Measurements from ENCODE around the gene NAXD.

Gene NAXD

DNA sequence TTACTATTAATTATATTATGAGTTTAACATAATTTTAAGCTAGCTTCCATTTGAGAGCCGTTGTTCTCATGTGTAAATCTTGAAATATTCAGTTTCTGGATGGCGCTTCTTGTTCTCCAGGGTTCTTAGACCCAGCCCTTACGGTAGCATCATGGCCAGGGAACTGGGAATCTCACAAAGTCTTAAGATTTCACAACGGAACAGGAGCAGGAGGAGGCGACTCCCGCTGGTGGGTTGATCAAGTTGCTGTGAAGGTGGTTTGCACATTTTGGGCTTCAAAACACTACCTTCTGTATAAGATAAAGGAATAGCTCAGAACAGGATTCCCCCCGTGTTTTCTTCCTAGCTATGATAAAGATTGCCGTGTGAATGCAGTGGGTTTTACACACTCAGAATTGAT, 2.8 kb downstream of the NAXD start:
- TF ChIP-seq, protein P1, sequence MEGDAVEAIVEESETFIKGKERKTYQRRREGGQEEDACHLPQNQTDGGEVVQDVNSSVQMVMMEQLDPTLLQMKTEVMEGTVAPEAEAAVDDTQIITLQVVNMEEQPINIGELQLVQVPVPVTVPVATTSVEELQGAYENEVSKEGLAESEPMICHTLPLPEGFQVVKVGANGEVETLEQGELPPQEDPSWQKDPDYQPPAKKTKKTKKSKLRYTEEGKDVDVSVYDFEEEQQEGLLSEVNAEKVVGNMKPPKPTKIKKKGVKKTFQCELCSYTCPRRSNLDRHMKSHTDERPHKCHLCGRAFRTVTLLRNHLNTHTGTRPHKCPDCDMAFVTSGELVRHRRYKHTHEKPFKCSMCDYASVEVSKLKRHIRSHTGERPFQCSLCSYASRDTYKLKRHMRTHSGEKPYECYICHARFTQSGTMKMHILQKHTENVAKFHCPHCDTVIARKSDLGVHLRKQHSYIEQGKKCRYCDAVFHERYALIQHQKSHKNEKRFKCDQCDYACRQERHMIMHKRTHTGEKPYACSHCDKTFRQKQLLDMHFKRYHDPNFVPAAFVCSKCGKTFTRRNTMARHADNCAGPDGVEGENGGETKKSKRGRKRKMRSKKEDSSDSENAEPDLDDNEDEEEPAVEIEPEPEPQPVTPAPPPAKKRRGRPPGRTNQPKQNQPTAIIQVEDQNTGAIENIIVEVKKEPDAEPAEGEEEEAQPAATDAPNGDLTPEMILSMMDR (IDR thresholded peaks at IDR 0.05): no peak

DNA sequence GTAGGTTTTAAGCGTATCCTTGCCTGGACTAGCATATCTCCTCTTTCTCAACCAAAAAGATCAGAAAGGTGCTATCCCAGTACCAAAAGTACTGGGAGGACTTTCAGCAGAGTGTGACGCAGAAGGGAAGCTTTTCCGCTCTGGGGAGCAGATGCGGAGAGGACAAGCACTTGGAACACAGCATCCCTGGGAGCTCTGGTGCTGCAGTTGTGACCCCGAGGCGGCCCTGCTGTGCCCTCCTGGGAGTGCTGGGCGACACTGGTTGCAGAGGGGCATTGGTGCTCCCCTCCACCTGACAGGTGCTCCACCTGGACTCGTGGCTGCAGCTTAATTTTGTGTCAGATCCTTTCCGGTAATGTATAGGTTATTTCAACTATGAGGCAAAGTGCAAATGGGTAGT, 3.4 kb downstream of the NAXD start:
- TF ChIP-seq, protein P1 (IDR thresholded peaks at IDR 0.05): no peak

DNA sequence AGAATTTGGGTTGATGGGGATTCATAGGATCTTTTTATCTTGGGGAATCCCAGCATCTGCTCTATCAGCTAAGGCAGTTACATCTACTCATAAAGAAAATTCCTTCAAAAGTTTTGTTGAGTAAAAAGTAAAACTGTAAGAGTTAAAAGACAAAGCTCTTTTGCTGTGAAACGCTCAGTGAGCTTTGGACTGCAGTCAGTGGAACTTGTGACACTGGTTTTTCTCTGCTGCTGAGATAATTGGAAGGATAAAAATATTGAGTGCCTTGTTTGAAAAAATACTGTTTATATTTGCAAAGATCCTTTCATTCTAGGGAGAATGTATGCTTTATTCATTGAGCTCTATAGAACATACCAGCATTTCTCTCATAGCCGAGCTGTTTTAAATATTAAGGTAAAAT, 5.3 kb downstream of the NAXD start:
- TF ChIP-seq, protein P1 (IDR thresholded peaks at IDR 0.05): no peak

DNA sequence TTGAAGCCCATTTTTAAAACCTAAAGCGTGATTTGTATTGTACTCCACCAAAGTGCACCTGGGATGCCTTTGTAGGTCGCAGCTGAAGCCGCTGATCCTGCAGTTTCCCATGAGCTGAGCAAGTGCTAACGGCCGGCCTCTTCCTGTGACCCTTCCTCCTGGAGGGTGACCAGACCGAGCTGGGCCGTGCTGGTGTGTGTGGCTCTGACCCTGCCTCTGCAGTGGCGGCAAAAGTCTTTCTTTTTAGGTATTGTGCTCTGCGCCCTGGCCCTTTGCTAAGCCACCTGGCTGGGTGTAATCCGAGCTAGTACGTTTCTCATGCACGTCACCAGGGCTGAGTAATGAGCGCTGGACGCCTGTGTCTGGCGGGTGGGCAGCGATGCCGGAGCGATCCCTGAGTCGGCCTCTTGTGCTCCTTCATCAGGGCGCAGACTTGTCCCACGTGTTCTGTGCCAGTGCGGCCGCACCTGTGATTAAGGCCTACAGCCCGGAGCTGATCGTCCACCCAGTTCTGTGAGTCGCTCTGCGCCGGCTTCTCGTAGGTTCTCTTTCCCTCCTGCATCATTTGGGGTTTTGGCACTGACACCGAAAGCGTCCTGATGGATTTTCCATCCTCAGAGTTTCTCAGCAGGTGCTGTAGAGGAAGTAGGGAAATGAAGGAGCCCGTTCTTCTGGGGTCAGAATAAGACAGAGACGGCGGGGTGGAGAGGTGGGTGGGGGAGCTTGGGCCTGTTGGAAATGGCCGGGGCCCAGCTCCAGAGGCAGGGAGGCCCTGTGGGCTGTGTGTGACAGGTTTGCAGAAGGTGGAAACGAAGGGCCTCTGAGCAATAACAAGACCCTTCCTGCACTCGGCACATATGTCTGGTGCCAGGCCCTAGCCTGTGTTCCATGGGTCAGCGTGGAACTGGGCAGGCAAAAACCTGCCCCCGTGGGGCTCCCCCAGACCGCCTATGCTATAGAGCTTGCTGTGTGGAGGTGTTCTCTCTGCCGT, 9.7 kb downstream of the NAXD start:
- TF ChIP-seq, protein P1 (IDR thresholded peaks at IDR 0.05): no peak

DNA sequence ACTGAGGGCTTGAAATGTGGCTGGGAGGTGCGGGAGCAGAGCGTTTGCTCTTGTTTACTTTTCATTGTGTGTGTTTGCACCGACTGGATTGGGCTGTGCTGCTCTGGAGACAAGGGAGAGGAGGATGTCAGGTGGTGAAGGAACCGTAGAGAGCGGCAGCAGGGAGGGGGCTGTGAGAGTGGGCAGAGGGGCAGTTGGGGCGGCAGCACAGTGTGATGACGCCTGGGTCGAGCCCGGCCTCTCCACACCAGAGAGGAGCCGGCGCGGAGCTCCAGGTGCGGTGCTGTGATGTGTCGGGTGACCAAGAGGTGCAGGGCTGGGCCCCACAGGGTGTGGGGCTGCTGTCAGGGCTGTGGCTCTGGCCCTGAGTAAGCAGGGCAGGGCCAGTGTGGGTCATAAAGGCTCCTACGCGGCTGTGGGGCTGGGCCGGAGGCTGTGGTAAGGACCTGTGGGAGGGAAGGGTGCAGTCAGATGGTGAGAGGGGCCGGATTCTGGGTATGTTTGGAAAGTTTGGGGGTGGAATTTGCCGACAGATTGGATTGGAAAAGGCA, 10.5 kb downstream of the NAXD start:
- TF ChIP-seq, protein P1 (IDR thresholded peaks at IDR 0.05): no peak

DNA sequence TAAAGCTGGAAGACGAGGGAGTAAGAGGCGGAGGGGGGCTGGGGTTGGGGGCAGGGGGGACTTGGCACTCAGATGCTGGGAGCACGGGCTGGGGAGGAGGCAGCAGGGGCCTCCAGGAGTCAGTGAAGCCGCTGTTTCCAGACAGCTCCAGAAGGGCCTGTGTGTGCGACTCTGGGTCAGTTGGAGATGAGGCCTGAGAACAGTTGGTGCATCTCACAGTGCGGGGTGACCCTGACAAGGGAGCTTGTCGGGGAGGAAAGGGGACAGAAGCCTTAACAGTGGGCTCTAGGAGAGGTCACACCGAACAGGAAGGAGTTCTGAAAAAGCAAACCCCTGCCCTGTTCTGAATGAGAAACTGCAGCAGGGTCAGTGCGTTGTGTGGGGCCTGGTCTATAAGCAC, 11.2 kb downstream of the NAXD start:
- TF ChIP-seq, protein P1 (IDR thresholded peaks at IDR 0.05): no peak

DNA sequence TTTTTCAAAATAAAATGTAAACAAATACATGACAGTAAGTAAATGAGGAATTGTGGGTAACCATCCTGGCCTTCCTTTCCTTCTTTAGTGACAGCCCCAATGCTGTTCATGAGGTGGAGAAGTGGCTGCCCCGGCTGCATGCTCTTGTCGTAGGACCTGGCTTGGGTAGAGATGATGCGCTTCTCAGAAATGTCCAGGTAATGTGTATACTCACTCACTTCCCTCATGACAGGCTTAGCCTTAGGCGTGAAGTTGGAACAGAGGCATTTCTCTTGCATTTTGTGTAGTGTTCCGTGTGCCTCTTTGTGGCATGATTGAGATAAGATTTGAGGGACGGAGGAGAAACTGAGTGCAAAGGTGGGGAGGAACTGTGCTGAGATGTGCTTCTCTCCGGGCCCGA, 12.0 kb downstream of the NAXD start:
- TF ChIP-seq, protein P1 (IDR thresholded peaks at IDR 0.05): no peak
